Measurements from ENCODE around the gene CRADD. TPM values are rescaled to one million over a fixed set of nuclear protein-coding genes. Genes with fewer than 3 reads are reported as not detected.

CRADD gene
- polyA plus RNA-seq, 1 of the 3 experiments (the other 2 are of a cell fraction), result 13.6 TPM

DNA sequence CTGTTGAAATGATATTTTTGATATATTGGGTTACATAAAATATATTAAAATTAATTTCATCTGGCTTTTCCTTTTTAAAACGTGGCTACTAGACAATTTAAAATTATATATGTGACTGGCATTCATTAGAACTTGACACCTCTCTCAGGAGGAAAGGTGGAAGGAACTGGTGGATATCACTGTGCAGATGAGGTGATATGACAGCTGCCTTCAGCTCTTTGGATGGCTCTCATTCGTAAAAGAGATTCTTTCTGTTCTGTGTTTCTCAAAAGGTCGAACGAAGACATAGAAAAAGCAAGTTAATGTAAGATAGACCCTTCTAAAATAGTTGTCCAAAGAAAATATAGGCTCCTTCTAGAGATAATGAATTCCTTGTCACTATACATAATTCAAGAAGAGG, 36.6 kb downstream of the CRADD start:
- H3K9me3 ChIP-seq, result peaks cover 6% of the 10 kb centered on the region; the same call in 1 of the 2 replicates
- H3K9ac ChIP-seq, result no peak overlapping the region
- H3K36me3 ChIP-seq (replicated peaks in 1 of 2; ENCODE audit: control insufficient read depth in 1 of 2, insufficient read depth in 2 of 2, low read length in 1 of 2), result no peaks in the 10 kb centered on the region
- no peaks in the 10 kb centered on the region for H3K79me2 ChIP-seq (ENCODE audit: insufficient read depth)
- no peaks in the 10 kb centered on the region for H3F3A ChIP-seq (replicated peaks; ENCODE audit: insufficient read depth)
- no peaks in the 10 kb centered on the region for H3K9me2 ChIP-seq
- ChIA-PET CTCF (interaction anchor here (1.4 kb wide), 1 partner anchor 10 kb away, joined by 3 read pairs; no protein-coding TSS in a partner anchor), POLR2A (no interaction called here)
- TF ChIP-seq RXRA (IDR thresholded peaks at IDR 0.05; ENCODE audit: borderline replicate concordance, low read depth) (no peak), TAF1 (IDR thresholded peaks at IDR 0.05; ENCODE audit: borderline replicate concordance, low read depth, low read length) (no peak), FOXJ3 (CRISPR knock-in tag; IDR thresholded peaks at IDR 0.05) (no peak), RCOR1 (IDR thresholded peaks at IDR 0.05; ENCODE audit: low read length) (no peak), FOXM1 (IDR thresholded peaks at IDR 0.05; ENCODE audit: low read depth) (no peak), GATA2 (CRISPR knock-in tag; IDR thresholded peaks at IDR 0.05) (no peak), TEAD4 (IDR thresholded peaks at IDR 0.05; ENCODE audit: borderline replicate concordance, insufficient read depth) (no peak), RAD21 (IDR thresholded peaks at IDR 0.05; ENCODE audit: low read length) (no peak), FOSL2 (IDR thresholded peaks at IDR 0.05; ENCODE audit: borderline replicate concordance, low read depth) (no peak), GABPA (IDR thresholded peaks at IDR 0.05; ENCODE audit: low read depth) (no peak), MXI1 (IDR thresholded peaks at IDR 0.05; ENCODE audit: low read depth, low read length) (no peak), MEF2A (IDR thresholded peaks at IDR 0.05; ENCODE audit: borderline replicate concordance, low read depth) (no peak), EP300 (IDR thresholded peaks at IDR 0.05; ENCODE audit: borderline replicate concordance in 1 of 2, low read depth in 1 of 2, low read length in 1 of 2) (no peak), NRF1 (IDR thresholded peaks at IDR 0.05; ENCODE audit: low read depth, low read length) (no peak)
- TF ChIP-seq, protein P1, sequence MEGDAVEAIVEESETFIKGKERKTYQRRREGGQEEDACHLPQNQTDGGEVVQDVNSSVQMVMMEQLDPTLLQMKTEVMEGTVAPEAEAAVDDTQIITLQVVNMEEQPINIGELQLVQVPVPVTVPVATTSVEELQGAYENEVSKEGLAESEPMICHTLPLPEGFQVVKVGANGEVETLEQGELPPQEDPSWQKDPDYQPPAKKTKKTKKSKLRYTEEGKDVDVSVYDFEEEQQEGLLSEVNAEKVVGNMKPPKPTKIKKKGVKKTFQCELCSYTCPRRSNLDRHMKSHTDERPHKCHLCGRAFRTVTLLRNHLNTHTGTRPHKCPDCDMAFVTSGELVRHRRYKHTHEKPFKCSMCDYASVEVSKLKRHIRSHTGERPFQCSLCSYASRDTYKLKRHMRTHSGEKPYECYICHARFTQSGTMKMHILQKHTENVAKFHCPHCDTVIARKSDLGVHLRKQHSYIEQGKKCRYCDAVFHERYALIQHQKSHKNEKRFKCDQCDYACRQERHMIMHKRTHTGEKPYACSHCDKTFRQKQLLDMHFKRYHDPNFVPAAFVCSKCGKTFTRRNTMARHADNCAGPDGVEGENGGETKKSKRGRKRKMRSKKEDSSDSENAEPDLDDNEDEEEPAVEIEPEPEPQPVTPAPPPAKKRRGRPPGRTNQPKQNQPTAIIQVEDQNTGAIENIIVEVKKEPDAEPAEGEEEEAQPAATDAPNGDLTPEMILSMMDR (IDR thresholded peaks at IDR 0.05), result no peak
- TF ChIP-seq, protein P2, sequence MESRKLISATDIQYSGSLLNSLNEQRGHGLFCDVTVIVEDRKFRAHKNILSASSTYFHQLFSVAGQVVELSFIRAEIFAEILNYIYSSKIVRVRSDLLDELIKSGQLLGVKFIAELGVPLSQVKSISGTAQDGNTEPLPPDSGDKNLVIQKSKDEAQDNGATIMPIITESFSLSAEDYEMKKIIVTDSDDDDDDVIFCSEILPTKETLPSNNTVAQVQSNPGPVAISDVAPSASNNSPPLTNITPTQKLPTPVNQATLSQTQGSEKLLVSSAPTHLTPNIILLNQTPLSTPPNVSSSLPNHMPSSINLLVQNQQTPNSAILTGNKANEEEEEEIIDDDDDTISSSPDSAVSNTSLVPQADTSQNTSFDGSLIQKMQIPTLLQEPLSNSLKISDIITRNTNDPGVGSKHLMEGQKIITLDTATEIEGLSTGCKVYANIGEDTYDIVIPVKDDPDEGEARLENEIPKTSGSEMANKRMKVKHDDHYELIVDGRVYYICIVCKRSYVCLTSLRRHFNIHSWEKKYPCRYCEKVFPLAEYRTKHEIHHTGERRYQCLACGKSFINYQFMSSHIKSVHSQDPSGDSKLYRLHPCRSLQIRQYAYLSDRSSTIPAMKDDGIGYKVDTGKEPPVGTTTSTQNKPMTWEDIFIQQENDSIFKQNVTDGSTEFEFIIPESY (IDR thresholded peaks at IDR 0.05; ENCODE audit: borderline replicate concordance, low read depth), result no peak
- TF ChIP-seq, protein P3, sequence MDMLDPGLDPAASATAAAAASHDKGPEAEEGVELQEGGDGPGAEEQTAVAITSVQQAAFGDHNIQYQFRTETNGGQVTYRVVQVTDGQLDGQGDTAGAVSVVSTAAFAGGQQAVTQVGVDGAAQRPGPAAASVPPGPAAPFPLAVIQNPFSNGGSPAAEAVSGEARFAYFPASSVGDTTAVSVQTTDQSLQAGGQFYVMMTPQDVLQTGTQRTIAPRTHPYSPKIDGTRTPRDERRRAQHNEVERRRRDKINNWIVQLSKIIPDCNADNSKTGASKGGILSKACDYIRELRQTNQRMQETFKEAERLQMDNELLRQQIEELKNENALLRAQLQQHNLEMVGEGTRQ (IDR thresholded peaks at IDR 0.05; ENCODE audit: borderline replicate concordance, low read depth, low read length), result no peak
- TF ChIP-seq, protein P4, sequence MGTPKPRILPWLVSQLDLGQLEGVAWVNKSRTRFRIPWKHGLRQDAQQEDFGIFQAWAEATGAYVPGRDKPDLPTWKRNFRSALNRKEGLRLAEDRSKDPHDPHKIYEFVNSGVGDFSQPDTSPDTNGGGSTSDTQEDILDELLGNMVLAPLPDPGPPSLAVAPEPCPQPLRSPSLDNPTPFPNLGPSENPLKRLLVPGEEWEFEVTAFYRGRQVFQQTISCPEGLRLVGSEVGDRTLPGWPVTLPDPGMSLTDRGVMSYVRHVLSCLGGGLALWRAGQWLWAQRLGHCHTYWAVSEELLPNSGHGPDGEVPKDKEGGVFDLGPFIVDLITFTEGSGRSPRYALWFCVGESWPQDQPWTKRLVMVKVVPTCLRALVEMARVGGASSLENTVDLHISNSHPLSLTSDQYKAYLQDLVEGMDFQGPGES (IDR thresholded peaks at IDR 0.05; ENCODE audit: low read depth, low read length), result no peak
- no peaks in the 10 kb centered on the region for H3K4me1 ChIP-seq (ENCODE audit: control insufficient read depth in 1 of 2, insufficient read depth in 2 of 2, low read depth in 1 of 2, low read length in 1 of 2)
- H3K27me3 ChIP-seq (ENCODE audit: insufficient read depth), result no peaks in the 10 kb centered on the region
- no peak overlapping the region for H3K4me2 ChIP-seq
- no peaks in the 10 kb centered on the region for H4K20me1 ChIP-seq (ENCODE audit: insufficient read depth)
- H3K27ac ChIP-seq (ENCODE audit: low read depth in 2 of 2, low read length in 1 of 2), result no peak overlapping the region
- H2AFZ ChIP-seq (ENCODE audit: low read depth), result no peak overlapping the region
- WGBS (ENCODE audit: low lambda C conversion rate), result 80% methylated on average over 4 of the region's 4 CpGs
- DNase-seq, result no peak
- H3K4me3 ChIP-seq (ENCODE audit: low read depth in 2 of 2, low read length in 1 of 2), result no peak overlapping the region
